ENCODE measurements around the gene AK5.

The AK5 gene

DNA sequence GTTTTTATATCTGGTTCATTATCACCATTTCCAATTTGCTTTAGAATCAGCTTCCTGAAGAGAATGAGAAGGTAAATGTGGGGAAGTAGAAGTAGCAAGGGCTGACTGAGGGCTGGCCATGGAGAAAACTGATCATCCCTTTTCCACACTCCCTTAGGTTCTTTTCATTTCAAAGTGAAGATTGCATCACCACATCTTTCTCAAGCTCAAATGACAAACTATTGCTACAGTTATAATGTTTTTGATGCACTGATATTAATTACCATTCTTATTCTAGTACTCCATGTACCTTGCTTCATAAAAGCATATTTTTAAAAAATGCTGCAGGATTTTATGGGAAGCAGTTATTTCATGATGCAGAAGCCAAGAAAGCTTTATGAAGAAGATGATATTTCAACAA lies 7.9 kb upstream of the AK5 start:
- ATAC-seq, result no peak
- TF ChIP-seq ZC3H10 (CRISPR knock-in tag; IDR thresholded peaks at IDR 0.05), result no peak
- TF ChIP-seq, protein P1, sequence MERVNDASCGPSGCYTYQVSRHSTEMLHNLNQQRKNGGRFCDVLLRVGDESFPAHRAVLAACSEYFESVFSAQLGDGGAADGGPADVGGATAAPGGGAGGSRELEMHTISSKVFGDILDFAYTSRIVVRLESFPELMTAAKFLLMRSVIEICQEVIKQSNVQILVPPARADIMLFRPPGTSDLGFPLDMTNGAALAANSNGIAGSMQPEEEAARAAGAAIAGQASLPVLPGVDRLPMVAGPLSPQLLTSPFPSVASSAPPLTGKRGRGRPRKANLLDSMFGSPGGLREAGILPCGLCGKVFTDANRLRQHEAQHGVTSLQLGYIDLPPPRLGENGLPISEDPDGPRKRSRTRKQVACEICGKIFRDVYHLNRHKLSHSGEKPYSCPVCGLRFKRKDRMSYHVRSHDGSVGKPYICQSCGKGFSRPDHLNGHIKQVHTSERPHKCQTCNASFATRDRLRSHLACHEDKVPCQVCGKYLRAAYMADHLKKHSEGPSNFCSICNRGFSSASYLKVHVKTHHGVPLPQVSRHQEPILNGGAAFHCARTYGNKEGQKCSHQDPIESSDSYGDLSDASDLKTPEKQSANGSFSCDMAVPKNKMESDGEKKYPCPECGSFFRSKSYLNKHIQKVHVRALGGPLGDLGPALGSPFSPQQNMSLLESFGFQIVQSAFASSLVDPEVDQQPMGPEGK (CRISPR knock-in tag; IDR thresholded peaks at IDR 0.05; ENCODE audit: borderline replicate concordance), result no peak
- no peak for TF ChIP-seq OSR1 (CRISPR knock-in tag; IDR thresholded peaks at IDR 0.05)
- no peak for TF ChIP-seq RARB (CRISPR knock-in tag; IDR thresholded peaks at IDR 0.05)
- no peak for TF ChIP-seq BACH2 (CRISPR knock-in tag; IDR thresholded peaks at IDR 0.05; ENCODE audit: borderline replicate concordance)
- no peak for TF ChIP-seq ZNF565 (CRISPR knock-in tag; conservative IDR thresholded peaks at IDR 0.05; ENCODE audit: low read depth)
- no peak for TF ChIP-seq ZFP30 (CRISPR knock-in tag; IDR thresholded peaks at IDR 0.05)
- no peak for TF ChIP-seq TOX (CRISPR knock-in tag; IDR thresholded peaks at IDR 0.05; ENCODE audit: borderline replicate concordance)
- TF ChIP-seq, protein P2, sequence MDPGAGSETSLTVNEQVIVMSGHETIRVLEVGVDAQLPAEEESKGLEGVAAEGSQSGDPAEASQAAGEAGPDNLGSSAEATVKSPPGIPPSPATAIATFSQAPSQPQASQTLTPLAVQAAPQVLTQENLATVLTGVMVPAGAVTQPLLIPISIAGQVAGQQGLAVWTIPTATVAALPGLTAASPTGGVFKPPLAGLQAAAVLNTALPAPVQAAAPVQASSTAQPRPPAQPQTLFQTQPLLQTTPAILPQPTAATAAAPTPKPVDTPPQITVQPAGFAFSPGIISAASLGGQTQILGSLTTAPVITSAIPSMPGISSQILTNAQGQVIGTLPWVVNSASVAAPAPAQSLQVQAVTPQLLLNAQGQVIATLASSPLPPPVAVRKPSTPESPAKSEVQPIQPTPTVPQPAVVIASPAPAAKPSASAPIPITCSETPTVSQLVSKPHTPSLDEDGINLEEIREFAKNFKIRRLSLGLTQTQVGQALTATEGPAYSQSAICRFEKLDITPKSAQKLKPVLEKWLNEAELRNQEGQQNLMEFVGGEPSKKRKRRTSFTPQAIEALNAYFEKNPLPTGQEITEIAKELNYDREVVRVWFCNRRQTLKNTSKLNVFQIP (CRISPR knock-in tag; IDR thresholded peaks at IDR 0.05; ENCODE audit: borderline replicate concordance, low read depth), result no peak
- TF ChIP-seq CSDC2 (CRISPR knock-in tag; IDR thresholded peaks at IDR 0.05), result no peak
- TF ChIP-seq ISL1 (CRISPR knock-in tag; IDR thresholded peaks at IDR 0.05), result no peak

DNA sequence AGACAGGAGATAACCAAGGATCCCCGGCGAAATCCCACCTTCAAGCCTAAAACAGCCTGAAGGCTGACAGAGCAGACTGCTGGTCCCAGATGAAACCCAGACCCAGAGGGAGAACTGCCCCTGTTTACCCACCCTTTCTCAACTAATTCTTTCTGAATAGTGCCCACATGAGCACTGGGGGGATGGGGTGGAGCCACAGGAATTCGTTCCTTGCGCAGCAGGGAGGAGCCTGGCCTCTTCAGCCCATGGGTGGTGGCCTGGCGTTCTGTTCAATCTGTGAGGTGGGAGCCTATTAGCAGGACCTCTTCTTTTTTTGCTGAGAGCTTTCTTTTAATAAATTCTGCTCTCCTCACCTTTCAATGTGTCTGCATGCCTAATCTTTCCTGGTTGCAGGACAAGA lies 6.6 kb upstream of the AK5 start:
- no peak for ATAC-seq

DNA sequence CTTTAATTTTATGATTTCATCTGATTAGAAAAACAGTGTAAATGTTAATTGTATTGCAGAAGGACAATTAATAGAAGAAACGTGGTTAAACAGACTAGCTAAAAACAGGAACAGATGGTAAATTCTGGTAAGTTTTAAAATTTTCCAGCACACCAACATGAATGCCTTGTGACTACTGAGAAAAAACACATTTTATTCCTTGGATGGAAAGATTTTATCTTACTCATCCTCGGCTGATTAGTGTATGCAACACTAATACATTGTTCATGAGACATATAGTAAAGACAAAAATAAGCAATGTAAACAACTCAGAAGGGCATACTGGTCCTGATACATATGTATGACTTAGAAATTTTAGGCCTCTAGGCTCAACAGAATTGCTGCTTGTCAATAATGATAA lies 4.9 kb upstream of the AK5 start:
- TF ChIP-seq ZNF70 (CRISPR knock-in tag; IDR thresholded peaks at IDR 0.05) (no peak), SNAI2 (CRISPR knock-in tag; IDR thresholded peaks at IDR 0.05) (no peak), OSR1 (CRISPR knock-in tag; IDR thresholded peaks at IDR 0.05) (no peak), ZNF565 (CRISPR knock-in tag; conservative IDR thresholded peaks at IDR 0.05; ENCODE audit: low read depth) (no peak), CSDC2 (CRISPR knock-in tag; IDR thresholded peaks at IDR 0.05) (no peak)
- TF ChIP-seq, protein P3, sequence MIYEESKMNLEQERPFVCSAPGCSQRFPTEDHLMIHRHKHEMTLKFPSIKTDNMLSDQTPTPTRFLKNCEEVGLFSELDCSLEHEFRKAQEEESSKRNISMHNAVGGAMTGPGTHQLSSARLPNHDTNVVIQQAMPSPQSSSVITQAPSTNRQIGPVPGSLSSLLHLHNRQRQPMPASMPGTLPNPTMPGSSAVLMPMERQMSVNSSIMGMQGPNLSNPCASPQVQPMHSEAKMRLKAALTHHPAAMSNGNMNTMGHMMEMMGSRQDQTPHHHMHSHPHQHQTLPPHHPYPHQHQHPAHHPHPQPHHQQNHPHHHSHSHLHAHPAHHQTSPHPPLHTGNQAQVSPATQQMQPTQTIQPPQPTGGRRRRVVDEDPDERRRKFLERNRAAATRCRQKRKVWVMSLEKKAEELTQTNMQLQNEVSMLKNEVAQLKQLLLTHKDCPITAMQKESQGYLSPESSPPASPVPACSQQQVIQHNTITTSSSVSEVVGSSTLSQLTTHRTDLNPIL (CRISPR knock-in tag; IDR thresholded peaks at IDR 0.05; ENCODE audit: low read depth), result no peak
- TF ChIP-seq, protein P1 (CRISPR knock-in tag; IDR thresholded peaks at IDR 0.05; ENCODE audit: borderline replicate concordance), result no peak
- no peak for ATAC-seq

More for the DNA sequence above, 6.6 kb upstream of the AK5 start:
- TF ChIP-seq TCF4 (CRISPR knock-in tag; IDR thresholded peaks at IDR 0.05; ENCODE audit: borderline replicate concordance), result no peak
- no peak for TF ChIP-seq SNAI2 (CRISPR knock-in tag; IDR thresholded peaks at IDR 0.05)
- TF ChIP-seq BACH2 (CRISPR knock-in tag; IDR thresholded peaks at IDR 0.05; ENCODE audit: borderline replicate concordance), result no peak
- no peak for TF ChIP-seq ARNTL (CRISPR knock-in tag; IDR thresholded peaks at IDR 0.05; ENCODE audit: borderline replicate concordance, low read depth)
- TF ChIP-seq, protein P1 (CRISPR knock-in tag; IDR thresholded peaks at IDR 0.05; ENCODE audit: borderline replicate concordance), result no peak
- TF ChIP-seq ZNF70 (CRISPR knock-in tag; IDR thresholded peaks at IDR 0.05), result no peak
- TF ChIP-seq, protein P4, sequence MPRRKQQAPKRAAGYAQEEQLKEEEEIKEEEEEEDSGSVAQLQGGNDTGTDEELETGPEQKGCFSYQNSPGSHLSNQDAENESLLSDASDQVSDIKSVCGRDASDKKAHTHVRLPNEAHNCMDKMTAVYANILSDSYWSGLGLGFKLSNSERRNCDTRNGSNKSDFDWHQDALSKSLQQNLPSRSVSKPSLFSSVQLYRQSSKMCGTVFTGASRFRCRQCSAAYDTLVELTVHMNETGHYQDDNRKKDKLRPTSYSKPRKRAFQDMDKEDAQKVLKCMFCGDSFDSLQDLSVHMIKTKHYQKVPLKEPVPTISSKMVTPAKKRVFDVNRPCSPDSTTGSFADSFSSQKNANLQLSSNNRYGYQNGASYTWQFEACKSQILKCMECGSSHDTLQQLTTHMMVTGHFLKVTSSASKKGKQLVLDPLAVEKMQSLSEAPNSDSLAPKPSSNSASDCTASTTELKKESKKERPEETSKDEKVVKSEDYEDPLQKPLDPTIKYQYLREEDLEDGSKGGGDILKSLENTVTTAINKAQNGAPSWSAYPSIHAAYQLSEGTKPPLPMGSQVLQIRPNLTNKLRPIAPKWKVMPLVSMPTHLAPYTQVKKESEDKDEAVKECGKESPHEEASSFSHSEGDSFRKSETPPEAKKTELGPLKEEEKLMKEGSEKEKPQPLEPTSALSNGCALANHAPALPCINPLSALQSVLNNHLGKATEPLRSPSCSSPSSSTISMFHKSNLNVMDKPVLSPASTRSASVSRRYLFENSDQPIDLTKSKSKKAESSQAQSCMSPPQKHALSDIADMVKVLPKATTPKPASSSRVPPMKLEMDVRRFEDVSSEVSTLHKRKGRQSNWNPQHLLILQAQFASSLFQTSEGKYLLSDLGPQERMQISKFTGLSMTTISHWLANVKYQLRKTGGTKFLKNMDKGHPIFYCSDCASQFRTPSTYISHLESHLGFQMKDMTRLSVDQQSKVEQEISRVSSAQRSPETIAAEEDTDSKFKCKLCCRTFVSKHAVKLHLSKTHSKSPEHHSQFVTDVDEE (CRISPR knock-in tag; IDR thresholded peaks at IDR 0.05), result no peak
- no peak for TF ChIP-seq ZFP3 (CRISPR knock-in tag; IDR thresholded peaks at IDR 0.05)
- TF ChIP-seq CSDC2 (CRISPR knock-in tag; IDR thresholded peaks at IDR 0.05), result no peak
- TF ChIP-seq ESRRG (CRISPR knock-in tag; IDR thresholded peaks at IDR 0.05), result no peak
- TF ChIP-seq ZNF8 (CRISPR knock-in tag; IDR thresholded peaks at IDR 0.05), result no peak
- TF ChIP-seq ZFP30 (CRISPR knock-in tag; IDR thresholded peaks at IDR 0.05), result no peak
- TF ChIP-seq ZNF565 (CRISPR knock-in tag; conservative IDR thresholded peaks at IDR 0.05; ENCODE audit: low read depth), result no peak
- no peak for TF ChIP-seq ZC3H10 (CRISPR knock-in tag; IDR thresholded peaks at IDR 0.05)
- TF ChIP-seq ISL1 (CRISPR knock-in tag; IDR thresholded peaks at IDR 0.05), result no peak
- TF ChIP-seq, protein P5, sequence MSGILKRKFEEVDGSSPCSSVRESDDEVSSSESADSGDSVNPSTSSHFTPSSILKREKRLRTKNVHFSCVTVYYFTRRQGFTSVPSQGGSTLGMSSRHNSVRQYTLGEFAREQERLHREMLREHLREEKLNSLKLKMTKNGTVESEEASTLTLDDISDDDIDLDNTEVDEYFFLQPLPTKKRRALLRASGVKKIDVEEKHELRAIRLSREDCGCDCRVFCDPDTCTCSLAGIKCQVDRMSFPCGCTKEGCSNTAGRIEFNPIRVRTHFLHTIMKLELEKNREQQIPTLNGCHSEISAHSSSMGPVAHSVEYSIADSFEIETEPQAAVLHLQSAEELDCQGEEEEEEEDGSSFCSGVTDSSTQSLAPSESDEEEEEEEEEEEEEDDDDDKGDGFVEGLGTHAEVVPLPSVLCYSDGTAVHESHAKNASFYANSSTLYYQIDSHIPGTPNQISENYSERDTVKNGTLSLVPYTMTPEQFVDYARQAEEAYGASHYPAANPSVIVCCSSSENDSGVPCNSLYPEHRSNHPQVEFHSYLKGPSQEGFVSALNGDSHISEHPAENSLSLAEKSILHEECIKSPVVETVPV (CRISPR knock-in tag; IDR thresholded peaks at IDR 0.05), result no peak

Measured in SK-N-SH treated with all-trans-retinoic acid at 6 μM for 48 hours (cell line).